HL-60 (cell line): ENCODE measurements around the gene TFPI.

ENCODE experiments used
- DNase-seq, 2 experiments: peaks; one replicate each; pipeline ENCODE4 v3.0.0-alpha.2; 2010 to 2020; ENCODE audit warnings: low read depth in 1 of 2, low spot score in 1 of 2
- H3K27ac ChIP-seq: fragments of 250-450 bp; sonication (Bioruptor Pico); replicated peaks from 2 replicates; pipeline ENCODE4 v1.5.1; 2020; ENCODE audit warnings: mild to moderate bottlenecking, moderate library complexity
- H3K27me3 ChIP-seq: fragments of 250-450 bp; sonication (Bioruptor Pico); 2 replicates; pipeline ENCODE4 v1.5.1; 2021; ENCODE audit warnings: mild to moderate bottlenecking, moderate library complexity; ENCODE audit not compliant: insufficient read depth, poor library complexity, severe bottlenecking
- H3K4me3 ChIP-seq: replicated peaks from 2 replicates; pipeline ENCODE4 v1.5.1; 2011; ENCODE audit warnings: mild to moderate bottlenecking, control low read depth, low read length; ENCODE audit not compliant: insufficient read depth
- CTCF ChIP-seq: IDR thresholded peaks from one replicate; pipeline ENCODE4 v1.5.1; 2011; ENCODE audit warnings: low read length, control low read depth, inconsistent platforms; ENCODE audit not compliant: insufficient read depth
- GABPA ChIP-seq: IDR thresholded peaks from 2 replicates; pipeline ENCODE4 v1.6.1; 2012; ENCODE audit warnings: low read depth
- POLR2AphosphoS5 ChIP-seq: IDR thresholded peaks from 2 replicates; pipeline ENCODE4 v1.6.1; 2012; ENCODE audit warnings: low read depth
- REST ChIP-seq: IDR thresholded peaks from 2 replicates; pipeline ENCODE4 v1.6.1; 2012; ENCODE audit warnings: low read depth; ENCODE audit not compliant: insufficient replicate concordance
- SPI1 ChIP-seq: IDR thresholded peaks from 2 replicates; pipeline ENCODE4 v1.6.1; 2012; ENCODE audit warnings: low read depth, mild to moderate bottlenecking, borderline replicate concordance

Gene TFPI

GRCh38 chr2:187526792-187527191 lies 27.4 kb downstream of the TFPI start:
- no peak overlapping the region for H3K4me3 ChIP-seq
- DNase-seq: no peak
- H3K27ac ChIP-seq: no peak overlapping the region
- H3K27me3 ChIP-seq: no peaks in the 10 kb centered on the region
- TF ChIP-seq SPI1: no peak

- no peak overlapping the region for H3K4me3 ChIP-seq
- TF ChIP-seq CTCF (no peak), SPI1 (no peak), GABPA (no peak), REST (no peak), POLR2AphosphoS5 (no peak)
- no peak for DNase-seq
- H3K27ac ChIP-seq: no peak overlapping the region
- H3K27me3 ChIP-seq: no peaks in the 10 kb centered on the region
Observed at GRCh38 chr2:187525163-187525900, 28.9 kb downstream of the TFPI start.

- no peak overlapping the region for H3K27ac ChIP-seq
- TF ChIP-seq REST (no peak), SPI1 (no peak), GABPA (no peak), POLR2AphosphoS5 (no peak), CTCF (no peak)
- no peak for DNase-seq
- no peak overlapping the region for H3K4me3 ChIP-seq
- H3K27me3 ChIP-seq: no peaks in the 10 kb centered on the region
Observed at GRCh38 chr2:187523325-187523724, 30.9 kb downstream of the TFPI start.

GRCh38 chr2:187520121-187520624 lies 34.1 kb downstream of the TFPI start:
- no peak for TF ChIP-seq CTCF
- no peak for TF ChIP-seq REST
- no peak for TF ChIP-seq GABPA
- no peak for TF ChIP-seq SPI1
- no peak for TF ChIP-seq POLR2AphosphoS5
- Histone ChIP-seq H3K27me3 (no peaks in the 10 kb centered on the region), H3K4me3 (no peak overlapping the region), H3K27ac (no peak overlapping the region)
- no peak for DNase-seq
